Right lobe of liver (tissue), 4 donors: ENCODE results near the gene SLC39A11.

Source experiments
- POLR2A ChIP-seq: fragments of 450-650 bp; IDR thresholded peaks from one replicate; pipeline ENCODE4 v1.6.1; 2017; ENCODE audit warnings: antibody characterized with exemption, mild to moderate bottlenecking
- TF ChIP-seq, protein P1 (sequence below), 4 donors: fragments of 200-600 bp in 3 of 4; fragments of 450-650 bp in 1 of 4; IDR thresholded peaks; one replicate each; pipeline versions ENCODE4 v1.5.1 to v1.8.0; 2016 to 2022; ENCODE audit warnings: antibody characterized with exemption in 4 of 4, mild to moderate bottlenecking in 2 of 4
- donor health status: DM: no; HTN: no; CAD: no.
- donor health status: DM: no; HTN: no; CAD: no.
- donor health status: DM: no; HTN: yes; CAD: no.

DNA sequence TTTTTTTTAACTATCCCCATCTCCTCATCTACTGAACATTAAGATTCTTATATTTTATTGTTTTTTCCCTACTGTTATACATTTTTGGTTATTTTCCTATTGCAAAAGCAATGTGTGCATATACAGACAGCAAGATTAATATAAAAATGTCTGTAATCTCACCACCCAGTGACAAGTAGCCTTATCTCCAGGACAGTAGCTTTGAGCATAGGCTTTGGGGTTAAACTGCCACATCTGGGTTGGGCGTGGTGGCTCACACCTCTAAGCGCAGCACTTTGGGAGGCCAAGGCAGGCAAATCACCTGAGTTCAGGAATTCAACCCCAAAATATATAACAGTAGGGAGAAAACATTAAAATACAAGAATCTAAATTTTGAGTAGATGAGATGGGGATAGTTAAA is 44.9 kb upstream of the SLC39A11 start:
- TF ChIP-seq, protein P1, sequence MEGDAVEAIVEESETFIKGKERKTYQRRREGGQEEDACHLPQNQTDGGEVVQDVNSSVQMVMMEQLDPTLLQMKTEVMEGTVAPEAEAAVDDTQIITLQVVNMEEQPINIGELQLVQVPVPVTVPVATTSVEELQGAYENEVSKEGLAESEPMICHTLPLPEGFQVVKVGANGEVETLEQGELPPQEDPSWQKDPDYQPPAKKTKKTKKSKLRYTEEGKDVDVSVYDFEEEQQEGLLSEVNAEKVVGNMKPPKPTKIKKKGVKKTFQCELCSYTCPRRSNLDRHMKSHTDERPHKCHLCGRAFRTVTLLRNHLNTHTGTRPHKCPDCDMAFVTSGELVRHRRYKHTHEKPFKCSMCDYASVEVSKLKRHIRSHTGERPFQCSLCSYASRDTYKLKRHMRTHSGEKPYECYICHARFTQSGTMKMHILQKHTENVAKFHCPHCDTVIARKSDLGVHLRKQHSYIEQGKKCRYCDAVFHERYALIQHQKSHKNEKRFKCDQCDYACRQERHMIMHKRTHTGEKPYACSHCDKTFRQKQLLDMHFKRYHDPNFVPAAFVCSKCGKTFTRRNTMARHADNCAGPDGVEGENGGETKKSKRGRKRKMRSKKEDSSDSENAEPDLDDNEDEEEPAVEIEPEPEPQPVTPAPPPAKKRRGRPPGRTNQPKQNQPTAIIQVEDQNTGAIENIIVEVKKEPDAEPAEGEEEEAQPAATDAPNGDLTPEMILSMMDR (IDR thresholded peaks at IDR 0.05): no peak
- TF ChIP-seq POLR2A: no peak
